ENCODE measurements around the gene ZNF414.

DNA sequence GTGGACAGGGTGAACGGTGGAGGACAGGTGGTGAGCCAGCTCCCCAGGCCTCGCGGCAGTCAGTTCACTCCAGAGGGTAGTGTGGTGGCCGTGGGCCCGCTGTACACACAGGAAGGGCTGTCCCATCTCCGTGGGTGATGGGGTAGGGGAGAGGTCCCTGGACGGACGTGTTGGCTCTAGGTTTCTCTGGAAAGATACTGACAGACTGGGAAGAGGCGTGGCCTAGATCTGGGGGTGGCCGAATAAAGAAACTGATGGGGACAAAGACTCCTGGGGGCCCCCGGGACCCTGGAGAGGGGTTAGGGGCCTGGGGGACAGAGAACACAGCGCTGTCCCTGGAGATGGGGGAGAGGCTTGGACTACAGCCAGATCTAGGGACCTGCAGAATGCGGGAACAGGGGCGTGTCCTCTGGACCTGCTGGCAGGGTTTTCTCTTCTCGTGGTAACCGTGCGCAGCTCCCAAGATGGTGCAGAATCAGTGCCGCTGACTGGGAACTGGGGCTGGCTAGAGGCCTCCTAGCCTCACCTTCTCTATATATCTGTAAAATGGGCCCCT, 7.5 kb downstream of the ZNF414 start:
- no peak for TF ChIP-seq CTCF (tag by site-specific recombination; IDR thresholded peaks at IDR 0.05)
- TF ChIP-seq ZNF837 (tag by site-specific recombination; IDR thresholded peaks at IDR 0.05) = no peak
- TF ChIP-seq FEZF1 (tag by site-specific recombination; IDR thresholded peaks at IDR 0.05) = no peak
- no peak for TF ChIP-seq ZBTB21 (tag by site-specific recombination; IDR thresholded peaks at IDR 0.05)
- TF ChIP-seq ZNF274 (IDR thresholded peaks at IDR 0.05; ENCODE audit: low read length) = no peak
- no peak for TF ChIP-seq ZNF274 (tag by site-specific recombination; IDR thresholded peaks at IDR 0.05; ENCODE audit: borderline replicate concordance)
- TF ChIP-seq ZNF184 (tag by site-specific recombination; IDR thresholded peaks at IDR 0.05) = no peak
- no peak for TF ChIP-seq ZNF292 (tag by site-specific recombination; IDR thresholded peaks at IDR 0.05; ENCODE audit: borderline replicate concordance, low read depth)
- no peak for TF ChIP-seq ZNF354C (tag by site-specific recombination; IDR thresholded peaks at IDR 0.05; ENCODE audit: borderline replicate concordance, low read depth)
- no peak for TF ChIP-seq SP2 (tag by site-specific recombination; IDR thresholded peaks at IDR 0.05)
- TF ChIP-seq SETDB1 (IDR thresholded peaks at IDR 0.05; ENCODE audit: insufficient read length, low read length) = no peak
